Skeletal muscle cell (primary cell): ENCODE data around the gene GATA6.
"Not testable (repeated sequence)": the region's sequence is repeated elsewhere in the genome, so short reads cannot be mapped to it uniquely, and the experiment has no call there.

Experiments
- DNase-seq: peaks from one replicate; pipeline ENCODE4 v3.0.0-alpha.2; 2010; ENCODE audit warnings: low read depth
- H3K4me3 ChIP-seq: 2 replicates; pipeline ENCODE4 v1.5.1; 2011; ENCODE audit warnings: low read depth, mild to moderate bottlenecking, control low read depth, low read length, moderate library complexity

Gene GATA6

DNA sequence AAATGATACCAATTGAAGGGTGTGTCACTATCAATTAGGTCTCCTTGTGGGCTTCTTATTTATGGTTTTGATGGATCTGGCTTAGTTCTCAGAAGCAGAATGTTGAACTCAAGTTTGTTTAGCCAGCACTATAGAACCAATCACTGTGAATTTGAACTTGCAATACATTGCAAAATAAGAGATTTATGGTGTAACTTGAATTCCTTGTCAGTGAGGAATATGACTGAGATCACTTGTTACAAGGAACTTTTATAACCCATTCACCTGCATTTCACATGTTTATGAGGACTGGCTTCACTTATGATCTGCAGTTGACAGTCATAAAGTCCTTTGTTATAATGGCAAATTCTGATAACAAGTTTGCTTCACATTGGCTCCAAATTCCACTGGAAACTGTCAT lies 9.8 kb downstream of the GATA6 start:
- DNase-seq = no peak
- H3K4me3 ChIP-seq = no peak overlapping the region

DNA sequence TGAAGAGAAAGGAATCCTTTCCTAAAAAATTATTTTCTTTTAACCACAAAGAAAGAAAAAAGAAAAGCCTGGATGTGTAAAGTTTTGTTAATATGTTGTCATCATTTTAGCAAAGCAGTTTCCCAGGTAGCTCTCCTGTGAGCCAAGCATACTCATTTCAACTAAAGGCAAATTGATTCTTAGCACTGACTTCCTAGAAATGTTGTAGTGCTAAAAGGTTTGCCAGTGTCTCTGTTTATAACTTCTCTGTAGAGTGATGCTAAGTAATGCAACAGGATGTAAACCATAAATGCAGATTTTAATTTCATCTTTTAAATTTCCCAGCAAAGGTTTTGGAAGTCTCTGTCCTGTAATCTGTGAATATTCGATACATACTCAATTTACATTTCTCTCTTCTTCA lies 10.2 kb downstream of the GATA6 start:
- no peak for DNase-seq
- no peak overlapping the region for H3K4me3 ChIP-seq

DNA sequence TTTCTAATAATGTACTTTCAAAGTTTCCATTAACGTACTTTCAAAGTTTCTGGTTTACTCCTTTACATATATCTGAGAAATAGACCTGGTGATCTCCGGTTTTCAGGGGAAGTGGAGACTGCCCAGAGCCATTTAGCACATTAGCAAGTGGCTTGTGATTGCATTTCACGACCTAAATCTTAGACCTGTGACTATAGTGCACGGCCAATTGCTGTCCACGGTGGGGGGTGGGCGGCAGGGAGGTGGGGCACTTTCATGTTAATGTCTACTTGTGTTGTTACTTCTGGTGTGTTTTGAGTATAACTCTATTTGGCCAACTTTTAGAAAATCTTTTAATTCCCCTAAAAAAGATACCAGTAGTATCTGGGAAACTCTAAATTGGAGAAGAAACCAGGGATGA lies 11.3 kb downstream of the GATA6 start:
- no peak overlapping the region for H3K4me3 ChIP-seq
- DNase-seq = no peak

DNA sequence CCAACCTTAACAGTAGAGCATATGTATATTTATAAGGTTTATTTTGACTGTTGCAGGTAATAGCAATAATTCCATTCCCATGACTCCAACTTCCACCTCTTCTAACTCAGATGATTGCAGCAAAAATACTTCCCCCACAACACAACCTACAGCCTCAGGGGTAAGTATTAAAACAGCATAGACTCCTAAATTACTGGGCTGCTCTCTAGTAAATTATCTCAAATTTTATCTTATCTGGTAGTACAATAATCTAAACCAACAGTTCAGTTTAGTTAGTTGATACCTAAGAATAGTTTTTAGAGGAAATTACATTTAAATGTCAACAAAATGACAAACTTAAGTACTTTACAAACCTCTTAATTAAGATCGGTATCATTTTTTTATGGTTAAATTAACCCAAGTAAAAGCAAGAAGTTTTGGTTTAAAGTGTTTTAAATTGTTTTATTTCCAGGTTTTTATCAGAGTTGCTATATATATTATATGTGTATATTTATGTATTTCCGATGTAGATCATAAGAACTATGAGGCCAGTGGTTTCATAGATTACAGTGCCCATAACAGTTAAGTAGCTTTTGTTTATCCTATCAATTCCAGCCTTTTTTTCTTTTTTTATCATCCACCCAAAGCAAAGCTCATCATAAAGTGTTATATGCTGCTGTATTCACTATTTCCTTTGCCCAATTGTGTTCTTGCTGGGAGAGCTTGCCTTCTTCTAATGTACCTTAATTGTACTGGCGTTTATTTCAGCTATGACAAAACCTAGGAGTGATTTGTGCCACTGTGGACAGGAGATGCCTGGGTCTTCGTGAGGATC lies 13.7 kb downstream of the GATA6 start:
- DNase-seq = no peak

DNA sequence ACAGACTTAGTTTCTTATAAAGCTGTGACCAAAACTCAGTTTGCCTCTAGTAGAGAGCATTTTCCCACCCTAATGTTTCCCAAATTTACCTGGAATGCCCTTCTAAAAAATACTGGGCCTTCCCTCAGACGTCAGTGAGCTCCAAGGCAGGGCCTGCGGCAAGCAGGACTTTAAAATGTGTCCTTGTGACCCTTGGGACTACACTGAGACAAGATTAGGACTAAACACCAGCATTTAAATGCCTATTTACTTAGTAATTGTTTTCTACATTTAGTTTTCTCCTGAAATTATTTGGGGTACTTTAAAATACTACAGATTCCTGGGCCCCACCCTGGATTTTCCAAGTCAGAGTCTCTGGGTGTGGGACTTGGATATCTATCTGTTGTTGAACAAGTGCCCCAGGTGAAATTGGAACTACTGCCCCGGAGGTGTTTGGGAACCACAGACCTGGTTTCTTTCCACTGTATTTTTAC lies 14.3 kb downstream of the GATA6 start:
- H3K4me3 ChIP-seq = no peak overlapping the region
- no peak for DNase-seq

More for the DNA sequence above, 13.7 kb downstream of the GATA6 start:
- H3K4me3 ChIP-seq = no peak overlapping the region

DNA sequence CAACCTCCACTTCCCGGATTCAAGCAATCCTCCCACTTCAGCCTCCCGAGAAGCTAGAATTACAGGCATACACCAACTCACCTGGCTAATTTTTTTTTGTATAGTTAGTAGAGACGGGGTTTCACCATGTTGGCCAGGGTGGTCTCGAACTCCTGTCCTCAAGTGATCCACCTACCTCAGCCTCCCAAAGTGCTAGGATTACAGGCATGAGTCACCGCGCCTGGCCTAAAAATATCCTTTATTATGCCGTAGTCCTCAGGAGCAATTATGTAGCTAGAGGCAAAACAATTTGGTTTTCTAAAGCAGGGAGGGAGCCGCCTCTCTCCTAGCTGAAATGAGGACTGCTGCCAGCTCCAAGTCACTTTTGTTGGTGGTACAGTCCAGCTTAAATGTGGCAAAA lies 15.2 kb downstream of the GATA6 start:
- not testable (repeated sequence) for H3K4me3 ChIP-seq, DNase-seq

DNA sequence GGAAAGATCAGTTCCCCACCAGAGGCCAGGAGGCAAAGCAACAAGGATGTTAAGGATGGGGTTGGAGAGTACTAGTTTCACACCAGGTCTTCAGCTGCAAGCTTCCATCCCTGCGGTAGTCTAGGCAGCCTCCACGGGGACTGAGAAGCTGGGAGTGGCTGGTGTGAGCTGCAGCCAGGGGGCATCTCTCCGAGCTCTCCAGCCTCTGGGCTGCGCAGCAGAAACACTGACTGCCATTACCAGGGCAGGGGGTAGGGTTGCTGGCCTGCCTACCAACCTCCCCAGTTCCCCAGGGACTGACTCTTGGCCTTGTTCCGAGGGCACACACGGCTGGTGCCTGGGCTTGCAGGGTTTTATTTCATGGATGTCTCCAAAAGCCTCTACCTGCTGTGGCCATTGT lies 15.9 kb downstream of the GATA6 start:
- DNase-seq = no peak
- H3K4me3 ChIP-seq = no peak overlapping the region

DNA sequence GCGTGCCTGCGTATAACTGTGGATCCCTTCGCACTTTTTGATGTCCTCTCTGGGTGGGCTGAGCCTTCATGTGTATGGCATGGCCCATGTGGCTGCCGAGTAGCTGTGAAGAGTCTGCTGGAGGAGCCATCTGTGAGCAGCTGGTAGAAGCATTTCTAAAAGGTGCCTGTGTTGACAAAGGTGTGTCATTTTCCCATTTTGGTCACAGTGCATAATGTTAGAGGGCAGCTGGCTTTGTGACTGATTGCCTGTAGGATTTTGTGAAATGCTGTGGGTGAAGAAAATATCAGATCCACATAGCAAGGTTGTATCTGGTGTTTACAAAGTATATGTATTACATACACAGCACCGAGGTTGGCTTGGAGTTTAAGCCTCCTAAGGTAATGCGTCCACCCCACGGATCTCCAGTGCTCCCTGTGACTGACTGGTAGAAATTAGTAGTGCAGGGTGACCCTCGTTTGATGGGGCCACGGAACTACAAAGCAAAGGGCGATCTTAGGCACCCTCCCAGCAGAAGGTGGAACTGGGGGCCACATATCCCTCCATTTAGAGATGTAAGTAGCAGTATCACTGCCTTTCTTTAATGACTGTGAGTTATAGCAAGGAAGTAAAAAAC lies 16.5 kb downstream of the GATA6 start:
- no peak for DNase-seq
- H3K4me3 ChIP-seq = no peak overlapping the region

DNA sequence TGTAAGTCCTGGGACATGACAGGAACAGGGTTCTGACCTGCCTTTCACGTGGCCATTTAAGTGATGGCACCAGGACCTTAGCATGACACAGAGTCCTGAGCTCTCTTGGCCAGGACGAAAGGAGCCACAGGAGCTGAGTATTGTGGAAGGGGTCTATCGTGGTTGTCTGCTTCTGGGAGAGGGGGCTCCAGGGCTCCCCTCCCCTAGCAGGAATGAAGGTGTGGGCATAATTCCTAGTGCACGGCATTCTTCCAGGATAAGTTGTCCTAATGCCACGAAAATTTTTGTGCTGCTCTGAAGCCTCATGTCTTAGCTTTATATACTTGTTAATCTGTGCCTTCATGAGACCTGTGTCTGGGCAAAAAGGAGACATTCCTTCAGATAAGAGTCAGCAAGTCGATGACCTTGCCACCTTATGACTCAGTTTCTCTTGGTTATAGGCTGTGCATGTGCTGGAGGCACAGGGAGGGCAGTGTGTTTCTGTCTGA lies 17.1 kb downstream of the GATA6 start:
- no peak overlapping the region for H3K4me3 ChIP-seq
- no peak for DNase-seq

DNA sequence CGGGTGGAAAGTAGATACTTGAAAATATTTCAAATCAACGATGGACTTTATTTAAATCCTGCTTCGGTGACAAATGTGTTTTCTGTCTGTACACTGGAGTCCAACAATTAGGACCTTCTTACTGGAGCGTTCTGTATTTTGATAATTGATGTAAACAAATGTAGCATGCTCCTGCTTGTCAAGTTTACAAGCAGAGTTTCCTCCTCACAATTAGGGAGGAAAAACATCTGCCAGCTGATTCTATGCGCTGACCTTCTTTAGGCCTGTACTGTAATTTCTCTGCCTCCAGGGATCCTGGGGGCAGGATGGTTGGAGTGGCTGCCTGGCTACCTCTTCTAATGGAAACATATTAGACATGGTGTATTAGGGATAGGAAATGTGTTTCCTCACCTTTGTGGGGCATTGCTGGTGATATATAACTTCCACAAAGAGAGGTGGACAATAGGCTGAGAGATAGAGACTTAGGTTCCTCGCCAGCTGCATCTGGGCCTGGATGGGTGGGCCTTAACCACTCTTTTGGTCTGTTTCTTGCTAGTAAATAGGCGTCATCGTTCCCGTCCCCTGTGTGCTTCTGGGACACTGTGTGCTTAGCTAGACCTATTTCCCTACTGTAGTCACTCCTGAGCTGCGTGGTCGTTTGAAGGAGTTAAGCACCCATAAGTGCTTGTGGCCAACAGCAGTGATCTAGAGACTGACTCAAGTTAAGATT lies 19.3 kb downstream of the GATA6 start:
- no peak overlapping the region for H3K4me3 ChIP-seq
- no peak for DNase-seq

DNA sequence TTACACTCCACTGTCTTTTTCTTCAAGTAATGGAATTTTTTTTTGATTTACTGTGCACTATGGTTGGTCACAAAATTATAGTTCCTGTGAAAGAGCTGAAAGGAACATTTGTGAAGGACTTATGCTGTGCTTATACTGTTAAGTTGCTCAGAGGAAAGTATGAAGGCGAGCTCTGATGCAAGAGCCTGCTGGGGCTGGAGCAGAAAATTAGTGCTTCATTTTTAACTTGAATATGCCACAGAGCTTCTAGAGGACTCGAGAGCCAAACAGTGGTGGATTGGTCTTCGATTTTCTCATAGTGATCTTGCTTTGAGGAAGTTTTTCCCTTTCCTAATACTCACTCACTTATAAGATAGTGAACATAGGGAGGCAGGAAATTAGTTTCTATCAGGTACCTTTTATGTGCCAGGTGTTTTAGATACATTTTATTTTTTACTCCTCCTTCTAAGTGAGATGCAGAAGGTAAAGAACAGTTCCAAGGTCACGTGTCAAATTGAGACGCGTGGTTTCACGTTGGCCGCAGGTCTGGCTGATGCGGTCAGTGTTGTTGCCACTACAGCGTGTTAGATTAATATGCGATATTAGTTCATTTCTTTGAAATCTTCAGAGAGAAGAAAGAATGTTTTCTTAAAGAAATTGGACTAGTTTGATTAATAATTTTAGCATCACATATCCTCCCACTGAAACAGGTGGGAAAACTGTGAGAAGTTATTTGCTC lies 20.2 kb downstream of the GATA6 start:
- DNase-seq = no peak
- no peak overlapping the region for H3K4me3 ChIP-seq

DNA sequence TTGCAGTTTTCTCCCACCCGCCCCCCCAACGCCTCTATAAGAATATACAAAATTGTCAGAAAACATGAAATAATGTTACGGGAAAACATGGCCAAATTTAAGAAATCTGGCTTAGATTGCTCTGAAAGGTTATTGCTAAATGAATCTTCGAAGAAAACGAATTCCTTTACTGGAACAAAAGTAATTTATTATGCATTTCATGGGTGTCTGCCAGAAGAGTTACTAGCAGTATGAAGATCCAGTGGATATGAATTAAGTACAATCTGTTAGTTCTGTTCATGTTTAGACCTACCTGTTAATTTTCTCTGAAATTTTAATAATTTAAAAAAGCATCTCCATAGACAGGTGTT lies 21.9 kb downstream of the GATA6 start:
- no peak overlapping the region for H3K4me3 ChIP-seq
- DNase-seq = no peak

DNA sequence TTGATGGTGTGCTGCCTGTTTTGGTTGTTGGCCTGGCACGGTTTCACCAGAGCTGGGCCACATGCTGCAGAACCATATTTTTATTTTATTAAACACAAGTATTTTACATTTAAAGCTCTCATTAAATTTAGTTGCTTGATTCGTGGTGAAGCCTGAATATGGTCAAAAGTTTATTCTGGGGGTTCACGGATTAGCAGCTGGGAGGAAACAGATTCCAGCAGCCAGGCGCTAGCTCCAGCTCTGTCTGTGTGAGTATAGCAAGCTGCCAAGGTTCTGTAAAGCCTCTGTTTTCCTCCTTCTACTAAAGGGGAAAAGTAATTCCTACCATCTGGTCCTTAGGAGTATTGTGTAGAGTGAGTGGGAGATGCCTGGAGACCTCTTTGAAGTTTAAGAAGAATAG lies 22.5 kb downstream of the GATA6 start:
- DNase-seq = no peak
- no peak overlapping the region for H3K4me3 ChIP-seq

DNA sequence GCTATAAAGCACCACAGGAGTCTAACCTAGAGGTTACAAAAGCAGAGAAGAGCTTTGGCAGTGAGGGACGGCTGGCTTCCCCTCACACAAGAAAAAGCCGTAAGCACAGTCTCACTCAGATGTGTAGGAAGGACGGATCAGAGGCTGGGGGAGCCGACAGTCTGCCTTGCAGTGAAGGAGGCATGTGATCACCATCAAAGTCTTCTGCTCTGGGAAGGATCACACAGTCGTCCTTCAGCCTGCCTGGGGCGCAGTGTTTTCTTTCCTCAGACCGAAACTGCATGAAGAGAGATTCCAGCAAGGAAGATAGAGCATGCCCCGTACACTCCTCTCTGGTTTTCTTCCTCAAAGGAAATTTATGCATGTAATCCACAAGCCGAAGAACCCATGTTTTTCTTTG lies 24.1 kb downstream of the GATA6 start:
- no peak overlapping the region for H3K4me3 ChIP-seq
- DNase-seq = no peak

DNA sequence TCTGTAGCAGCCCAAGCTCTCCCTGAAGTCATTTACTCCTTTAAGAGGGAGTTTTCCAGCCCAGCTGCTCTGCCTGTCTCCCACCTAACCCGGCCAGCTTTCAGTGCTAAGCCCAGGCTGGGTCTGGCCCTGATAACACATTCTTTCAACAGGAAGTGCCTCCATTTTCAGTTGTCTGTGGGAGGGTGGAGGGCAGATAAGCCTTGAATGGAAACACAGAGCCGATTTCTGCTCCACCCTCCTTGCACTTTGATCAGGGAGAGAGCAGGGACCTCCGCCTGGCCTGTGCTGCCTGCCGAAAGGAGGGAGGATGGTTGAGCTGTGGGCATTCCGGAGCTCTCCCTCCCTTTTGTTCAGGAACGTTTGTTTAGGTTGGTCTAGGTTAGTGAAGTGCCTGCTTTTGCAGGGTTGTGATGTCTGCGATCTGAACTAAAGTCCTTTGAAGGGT lies 24.8 kb downstream of the GATA6 start:
- H3K4me3 ChIP-seq = no peak overlapping the region
- no peak for DNase-seq

DNA sequence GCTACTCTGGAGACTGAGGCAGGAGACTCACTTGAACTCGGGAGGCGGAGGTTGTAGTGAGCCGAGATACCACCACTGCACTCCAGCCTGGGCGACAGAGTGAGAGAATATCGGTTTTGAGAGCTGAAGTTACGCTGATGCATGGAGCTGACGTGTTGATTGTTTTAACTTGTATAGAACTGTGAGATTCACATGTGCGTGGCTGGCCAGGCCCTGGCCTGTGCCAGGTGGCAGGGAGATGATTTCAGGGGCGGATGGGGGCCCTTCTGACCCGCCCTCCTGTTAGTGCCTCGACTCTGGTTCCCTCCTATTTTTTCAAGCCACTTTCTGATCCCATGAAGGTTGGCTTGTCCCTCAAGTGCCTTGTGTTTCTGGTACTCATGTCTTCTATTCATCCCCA lies 25.7 kb downstream of the GATA6 start:
- no peak overlapping the region for H3K4me3 ChIP-seq
- DNase-seq = no peak

DNA sequence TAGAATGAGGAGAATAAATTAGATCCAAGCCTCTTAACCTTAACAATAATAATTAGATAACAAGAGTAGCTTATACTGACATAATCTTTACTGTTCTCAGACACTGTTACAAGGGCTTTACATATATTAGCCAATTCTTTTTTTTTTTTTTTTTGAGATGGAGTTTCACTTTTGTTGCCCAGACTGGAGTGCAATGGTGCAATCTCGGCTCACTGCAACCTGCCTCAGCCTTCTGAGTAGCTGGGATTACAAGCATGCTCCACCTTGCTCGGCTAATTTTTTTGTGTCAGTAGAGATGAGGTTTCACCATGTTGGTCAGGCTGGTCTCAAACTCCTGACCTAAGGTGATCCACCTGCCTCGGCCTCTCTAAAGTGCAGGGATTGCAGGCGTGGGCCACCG lies 27.6 kb downstream of the GATA6 start:
- not testable (repeated sequence) for DNase-seq, H3K4me3 ChIP-seq

DNA sequence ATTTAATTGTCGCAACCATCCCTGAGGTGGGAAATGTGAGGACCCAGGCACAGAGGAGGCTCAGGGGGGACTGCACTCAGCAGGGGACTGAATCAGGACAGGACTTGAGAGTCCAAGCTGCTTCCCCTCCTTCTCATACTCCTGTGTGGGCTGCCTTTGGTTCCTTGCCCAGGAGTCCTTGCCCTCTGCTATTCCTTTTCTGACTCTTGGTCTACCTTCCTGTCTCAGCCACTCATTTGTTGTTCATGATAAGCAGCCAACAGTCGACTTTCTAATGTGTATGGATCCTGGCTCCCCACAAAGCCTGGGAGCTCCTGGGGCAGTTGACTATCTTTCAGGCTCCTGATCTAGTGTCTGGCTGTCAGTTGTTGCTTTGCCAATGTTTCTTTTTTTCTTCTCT lies 28.3 kb downstream of the GATA6 start:
- H3K4me3 ChIP-seq = no peak overlapping the region

DNA sequence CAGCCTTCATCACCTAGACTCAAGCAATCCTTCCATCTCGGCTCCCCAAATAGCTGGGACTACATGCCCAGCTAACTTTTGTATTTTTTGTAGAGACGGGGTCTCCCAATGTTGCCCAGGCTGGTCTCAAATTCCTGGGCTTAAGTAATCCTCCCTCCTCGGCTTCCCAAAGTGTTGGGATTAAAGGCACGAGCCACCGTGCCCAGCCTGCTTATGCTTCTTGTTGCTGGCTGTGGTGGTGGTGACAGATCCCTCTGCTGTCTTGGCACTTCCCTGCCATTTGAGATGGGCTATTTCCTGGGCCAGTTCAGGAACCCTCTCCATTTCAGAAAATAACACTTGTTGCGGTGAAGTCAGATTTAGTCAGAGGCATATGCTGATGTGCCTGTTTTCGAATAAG lies 28.8 kb downstream of the GATA6 start:
- H3K4me3 ChIP-seq = no peak overlapping the region
- no peak for DNase-seq

More for the DNA sequence above, 28.3 kb downstream of the GATA6 start:
- DNase-seq = no peak

DNA sequence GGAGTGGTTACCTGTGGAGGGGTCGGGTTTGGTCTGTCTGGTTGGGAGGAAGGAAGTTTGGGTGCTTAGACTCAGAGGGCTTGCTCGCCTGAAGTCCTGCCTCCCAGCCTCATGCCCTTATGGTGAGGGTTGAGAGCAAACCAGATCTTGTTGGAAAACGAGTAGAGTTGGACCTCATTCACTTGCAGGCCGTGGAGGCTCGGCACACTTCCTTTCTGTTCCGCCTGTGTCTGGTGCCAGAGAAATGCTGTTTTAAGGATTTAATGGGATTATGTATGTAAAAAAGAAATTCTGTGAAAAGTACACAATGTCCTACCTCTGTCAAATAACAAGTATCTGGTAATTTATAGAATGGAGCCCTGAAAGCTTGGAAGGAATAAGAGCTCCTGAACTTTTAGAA lies 29.6 kb downstream of the GATA6 start:
- DNase-seq = no peak
- no peak overlapping the region for H3K4me3 ChIP-seq
